Measurements from ENCODE around the gene PAMR1. TPM values are rescaled to one million over a fixed set of nuclear protein-coding genes. Genes with fewer than 3 reads are reported as not detected.

PAMR1 gene
- total and polyA plus RNA-seq, 9 of the 15 experiments (the other 6 are each of a cell fraction or from before 2014, with no cell fraction given): not detected

DNA sequence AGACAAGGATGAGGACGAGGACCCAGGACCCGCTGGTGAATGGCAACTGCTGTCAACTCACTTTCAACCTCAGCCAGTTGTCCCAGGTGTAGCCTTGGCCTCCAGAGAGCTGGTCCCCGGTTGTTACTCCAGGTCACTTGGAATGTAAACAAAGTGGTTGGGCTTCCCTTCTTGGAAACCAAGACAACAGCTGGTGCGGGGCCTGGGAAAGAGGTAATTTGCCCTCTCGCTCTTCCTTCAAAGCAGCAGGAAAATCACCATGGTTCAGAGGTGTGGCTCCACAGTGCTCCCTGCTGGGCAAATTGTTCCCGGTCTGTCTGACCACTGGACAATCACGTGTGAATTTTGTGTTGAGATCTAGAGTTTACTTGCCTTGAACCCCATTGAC is 121.0 kb downstream of the PAMR1 start:
- no peaks in the 10 kb centered on the region for H3K4me1 ChIP-seq (replicated peaks in 1 of 2; ENCODE audit: control insufficient read depth in 2 of 2, insufficient read depth in 2 of 2, low read length in 2 of 2)
- H3K9me1 ChIP-seq (ENCODE audit: control insufficient read depth, insufficient read depth, low read length): no peaks in the 10 kb centered on the region
- ChIA-PET POLR2A (no interaction called here), CTCF (ENCODE audit: low intra/inter-chr PET ratio) (interaction anchor here (0.6 to 0.7 kb wide), 2 partner anchors 406 to 1038 kb away, joined by 3 read pairs; no protein-coding TSS in a partner anchor)
- H3K9ac ChIP-seq (ENCODE audit: insufficient read depth in 1 of 2, low read depth in 2 of 2, low read length in 2 of 2): no peak overlapping the region
- no TSS peak for BruUV-seq (replicated peaks)
- H3K36me3 ChIP-seq (ENCODE audit: control insufficient read depth, insufficient read depth, low read length): no peaks in the 10 kb centered on the region
- peak; percentile 42 to 56 (median 49) for DNase-seq (ENCODE audit: extremely low read depth in 1 of 4, low spot score in 3 of 4)
- H3K4me2 ChIP-seq (ENCODE audit: insufficient read depth, low read length): peak overlapping the region; percentile 21; the same call in 1 of the 2 replicates
- WGBS (ENCODE audit: insufficient coverage, low coverage, missing lambda C conversion rate): 8% methylated on average over 7 of the region's 7 CpGs
- ATAC-seq: peak; percentile 92
- no peaks in the 10 kb centered on the region for H3K9me3 ChIP-seq (replicated peaks; ENCODE audit: control insufficient read depth, insufficient read depth, low read depth, low read length)
- intact Hi-C loops (cut with micrococcal nuclease): no loop called here
- no peak overlapping the region for H3K4me3 ChIP-seq
- peak; percentile 86 for FAIRE-seq
- no peaks in the 10 kb centered on the region for H3K79me2 ChIP-seq (ENCODE audit: control insufficient read depth, insufficient read depth, low read length)
- peaks cover 5 to 9% of the 10 kb centered on the region in 2 experiments; a peak in 3 of 5 replicates for H3K27me3 ChIP-seq (ENCODE audit: control insufficient read depth in 2 of 2, insufficient read depth in 2 of 2, low read length in 2 of 2)
- in situ Hi-C loops (cut with MboI): no loop called here
- no peaks in the 10 kb centered on the region for H4K20me1 ChIP-seq (replicated peaks; ENCODE audit: control insufficient read depth, insufficient read depth, low read length)
- no peak overlapping the region for H3K27ac ChIP-seq (ENCODE audit: extremely low read depth, low read depth, low read length)
- H2AFZ ChIP-seq (ENCODE audit: low read depth, low read length): no peak overlapping the region; the same call in 1 of the 2 replicates
- TF ChIP-seq RAD21 (CRISPR knock-in tag; conservative IDR thresholded peaks at IDR 0.05 in 1 of 2, IDR thresholded peaks at IDR 0.05 in 1 of 2) (peak; percentile 59 to 72), RAD51 (IDR thresholded peaks at IDR 0.05; ENCODE audit: borderline replicate concordance, low read depth) (peak; percentile 36; the same call in 1 of the 2 replicates), MED1 (CRISPR knock-in tag; IDR thresholded peaks at IDR 0.05; ENCODE audit: borderline replicate concordance) (no peak), NBN (IDR thresholded peaks at IDR 0.05; ENCODE audit: low read depth) (no peak), STAG1 (CRISPR knock-in tag; IDR thresholded peaks at IDR 0.05; ENCODE audit: borderline replicate concordance) (peak; percentile 70; the same call in 1 of the 2 replicates), ZC3H8 (IDR thresholded peaks at IDR 0.05) (no peak)
- TF ChIP-seq, protein P1, sequence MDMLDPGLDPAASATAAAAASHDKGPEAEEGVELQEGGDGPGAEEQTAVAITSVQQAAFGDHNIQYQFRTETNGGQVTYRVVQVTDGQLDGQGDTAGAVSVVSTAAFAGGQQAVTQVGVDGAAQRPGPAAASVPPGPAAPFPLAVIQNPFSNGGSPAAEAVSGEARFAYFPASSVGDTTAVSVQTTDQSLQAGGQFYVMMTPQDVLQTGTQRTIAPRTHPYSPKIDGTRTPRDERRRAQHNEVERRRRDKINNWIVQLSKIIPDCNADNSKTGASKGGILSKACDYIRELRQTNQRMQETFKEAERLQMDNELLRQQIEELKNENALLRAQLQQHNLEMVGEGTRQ (CRISPR knock-in tag; IDR thresholded peaks at IDR 0.05): peak; percentile 33; the same call in 1 of the 2 replicates
- TF ChIP-seq, protein P2, sequence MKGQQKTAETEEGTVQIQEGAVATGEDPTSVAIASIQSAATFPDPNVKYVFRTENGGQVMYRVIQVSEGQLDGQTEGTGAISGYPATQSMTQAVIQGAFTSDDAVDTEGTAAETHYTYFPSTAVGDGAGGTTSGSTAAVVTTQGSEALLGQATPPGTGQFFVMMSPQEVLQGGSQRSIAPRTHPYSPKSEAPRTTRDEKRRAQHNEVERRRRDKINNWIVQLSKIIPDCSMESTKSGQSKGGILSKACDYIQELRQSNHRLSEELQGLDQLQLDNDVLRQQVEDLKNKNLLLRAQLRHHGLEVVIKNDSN (CRISPR knock-in tag; IDR thresholded peaks at IDR 0.05): peak; percentile 48; the same call in 1 of the 2 replicates
- TF ChIP-seq, protein P3, sequence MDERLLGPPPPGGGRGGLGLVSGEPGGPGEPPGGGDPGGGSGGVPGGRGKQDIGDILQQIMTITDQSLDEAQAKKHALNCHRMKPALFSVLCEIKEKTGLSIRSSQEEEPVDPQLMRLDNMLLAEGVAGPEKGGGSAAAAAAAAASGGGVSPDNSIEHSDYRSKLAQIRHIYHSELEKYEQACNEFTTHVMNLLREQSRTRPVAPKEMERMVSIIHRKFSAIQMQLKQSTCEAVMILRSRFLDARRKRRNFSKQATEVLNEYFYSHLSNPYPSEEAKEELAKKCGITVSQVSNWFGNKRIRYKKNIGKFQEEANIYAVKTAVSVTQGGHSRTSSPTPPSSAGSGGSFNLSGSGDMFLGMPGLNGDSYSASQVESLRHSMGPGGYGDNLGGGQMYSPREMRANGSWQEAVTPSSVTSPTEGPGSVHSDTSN (CRISPR knock-in tag; IDR thresholded peaks at IDR 0.05; ENCODE audit: low read depth): no peak
- TF ChIP-seq, protein P3 (tag; conservative IDR thresholded peaks at IDR 0.05; ENCODE audit: low read depth): no peak
- TF ChIP-seq, protein P4, sequence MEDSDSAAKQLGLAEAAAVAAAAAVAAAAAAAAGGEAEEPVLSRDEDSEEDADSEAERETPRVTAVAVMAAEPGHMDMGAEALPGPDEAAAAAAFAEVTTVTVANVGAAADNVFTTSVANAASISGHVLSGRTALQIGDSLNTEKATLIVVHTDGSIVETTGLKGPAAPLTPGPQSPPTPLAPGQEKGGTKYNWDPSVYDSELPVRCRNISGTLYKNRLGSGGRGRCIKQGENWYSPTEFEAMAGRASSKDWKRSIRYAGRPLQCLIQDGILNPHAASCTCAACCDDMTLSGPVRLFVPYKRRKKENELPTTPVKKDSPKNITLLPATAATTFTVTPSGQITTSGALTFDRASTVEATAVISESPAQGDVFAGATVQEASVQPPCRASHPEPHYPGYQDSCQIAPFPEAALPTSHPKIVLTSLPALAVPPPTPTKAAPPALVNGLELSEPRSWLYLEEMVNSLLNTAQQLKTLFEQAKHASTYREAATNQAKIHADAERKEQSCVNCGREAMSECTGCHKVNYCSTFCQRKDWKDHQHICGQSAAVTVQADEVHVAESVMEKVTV (CRISPR knock-in tag; IDR thresholded peaks at IDR 0.05): peak; percentile 37; the same call in 1 of the 2 replicates
- TF ChIP-seq, protein P5, sequence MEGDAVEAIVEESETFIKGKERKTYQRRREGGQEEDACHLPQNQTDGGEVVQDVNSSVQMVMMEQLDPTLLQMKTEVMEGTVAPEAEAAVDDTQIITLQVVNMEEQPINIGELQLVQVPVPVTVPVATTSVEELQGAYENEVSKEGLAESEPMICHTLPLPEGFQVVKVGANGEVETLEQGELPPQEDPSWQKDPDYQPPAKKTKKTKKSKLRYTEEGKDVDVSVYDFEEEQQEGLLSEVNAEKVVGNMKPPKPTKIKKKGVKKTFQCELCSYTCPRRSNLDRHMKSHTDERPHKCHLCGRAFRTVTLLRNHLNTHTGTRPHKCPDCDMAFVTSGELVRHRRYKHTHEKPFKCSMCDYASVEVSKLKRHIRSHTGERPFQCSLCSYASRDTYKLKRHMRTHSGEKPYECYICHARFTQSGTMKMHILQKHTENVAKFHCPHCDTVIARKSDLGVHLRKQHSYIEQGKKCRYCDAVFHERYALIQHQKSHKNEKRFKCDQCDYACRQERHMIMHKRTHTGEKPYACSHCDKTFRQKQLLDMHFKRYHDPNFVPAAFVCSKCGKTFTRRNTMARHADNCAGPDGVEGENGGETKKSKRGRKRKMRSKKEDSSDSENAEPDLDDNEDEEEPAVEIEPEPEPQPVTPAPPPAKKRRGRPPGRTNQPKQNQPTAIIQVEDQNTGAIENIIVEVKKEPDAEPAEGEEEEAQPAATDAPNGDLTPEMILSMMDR (IDR thresholded peaks at IDR 0.05 in 2 of 3, conservative IDR thresholded peaks at IDR 0.05 in 1 of 3; ENCODE audit: insufficient read depth in 2 of 3, low read depth in 1 of 3, low read length in 3 of 3): peak; percentile 55 to 79 (median 72)

Data from K562 (cell line).